DMS53 treated with DMSO at 0.1 percent for 48 hours (cell line): ENCODE results near the gene DDX51.

Experiments
- DNase-seq: peaks from one replicate; lab custom pipeline; 2025; ENCODE audit not compliant: unreplicated experiment; lab: John Stamatoyannopoulos, UW

DDX51 gene

DNA sequence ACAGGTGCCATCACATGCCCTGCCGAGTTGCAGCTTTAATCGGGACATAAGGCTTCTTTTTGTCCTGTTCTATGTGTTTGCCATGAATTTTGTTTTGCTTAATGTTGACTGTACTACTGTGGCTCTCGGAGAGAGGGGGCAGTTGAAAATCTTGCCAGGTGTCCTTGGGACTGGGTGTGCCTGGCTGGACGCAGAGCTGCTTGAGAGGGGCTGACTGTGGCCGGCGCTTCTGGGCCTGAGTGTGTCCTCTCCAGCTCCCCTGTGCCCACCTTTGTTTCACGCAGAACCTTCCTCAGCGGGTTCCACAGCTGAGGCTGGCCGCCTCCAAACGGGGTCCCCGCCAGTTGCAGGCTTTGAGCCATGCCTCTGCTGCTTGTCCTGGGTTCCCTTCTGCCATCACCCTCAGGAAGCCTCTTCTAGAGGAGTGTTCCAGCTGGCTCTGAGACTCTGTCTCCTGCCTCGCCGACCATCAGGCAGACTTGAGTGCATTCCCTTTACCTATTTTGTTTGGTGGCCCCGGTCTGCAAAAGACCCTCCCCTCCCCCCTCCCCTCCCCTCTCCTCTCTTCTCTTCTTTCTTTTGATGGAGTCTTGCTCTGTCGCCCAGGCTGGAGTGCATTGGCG is 49.7 kb downstream of the DDX51 start:
- no peak for DNase-seq

DNA sequence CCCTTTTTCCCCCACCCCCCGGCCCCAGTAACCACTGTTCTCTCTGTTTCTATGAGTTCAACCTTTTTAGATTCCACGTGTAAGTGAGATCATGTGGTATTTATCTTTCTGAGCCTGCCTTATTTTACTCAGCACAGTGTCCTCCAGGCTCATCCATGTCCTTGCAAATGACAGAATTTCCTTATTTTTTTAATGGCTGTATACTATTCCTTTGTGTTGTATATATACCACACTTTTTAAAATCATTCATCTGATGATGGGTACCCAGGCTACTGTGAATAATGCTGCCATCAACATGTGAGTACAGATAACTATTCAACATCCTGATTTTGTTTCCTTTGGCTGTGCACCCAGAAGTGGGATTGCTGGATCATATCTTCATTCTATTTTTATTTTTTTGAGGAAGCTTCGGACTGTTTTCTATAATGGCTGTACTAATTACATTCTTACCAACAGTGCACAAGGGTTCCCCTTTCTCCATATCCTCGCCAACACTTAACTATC is 54.7 kb downstream of the DDX51 start:
- DNase-seq = no peak
